Parathyroid adenoma (tissue), 2 donors: Measurements from ENCODE around the gene PCTP.

Experiments
- H2AFZ ChIP-seq: fragments of 300-600 bp; sonication (generic); one replicate; pipeline ENCODE4 v1.7.0; 2017; ENCODE audit warnings: antibody characterized with exemption, mild to moderate bottlenecking
- H3K27ac ChIP-seq: fragments of 300-600 bp; sonication (generic); one replicate; pipeline ENCODE4 v1.7.0; 2017
- H3K27me3 ChIP-seq: fragments of 300-600 bp; sonication (generic); one replicate; pipeline ENCODE4 v1.7.0; 2017; ENCODE audit warnings: low read length; ENCODE audit not compliant: control insufficient read depth, insufficient read depth
- H3K36me3 ChIP-seq: fragments of 300-600 bp; sonication (generic); one replicate; pipeline ENCODE4 v1.7.0; 2017; ENCODE audit warnings: low read length; ENCODE audit not compliant: control insufficient read depth, insufficient read depth
- H3K4me1 ChIP-seq: fragments of 300-600 bp; sonication (generic); one replicate; pipeline ENCODE4 v1.7.0; 2017; ENCODE audit warnings: control low read depth
- H3K4me2 ChIP-seq: fragments of 300-600 bp; sonication (generic); one replicate; pipeline ENCODE4 v1.7.0; 2017; ENCODE audit warnings: low read length
- H3K4me3 ChIP-seq: fragments of 300-600 bp; sonication (generic); one replicate; pipeline ENCODE4 v1.7.0; 2017; ENCODE audit warnings: low read depth, low read length
- H3K79me2 ChIP-seq: fragments of 300-600 bp; sonication (generic); one replicate; pipeline ENCODE4 v1.7.0; 2017; ENCODE audit warnings: control low read depth
- H3K9ac ChIP-seq: fragments of 300-600 bp; sonication (generic); one replicate; pipeline ENCODE4 v1.7.0; 2017; ENCODE audit warnings: mild to moderate bottlenecking
- H3K9me3 ChIP-seq: fragments of 300-600 bp; sonication (generic); one replicate; pipeline ENCODE4 v1.7.0; 2017; ENCODE audit warnings: low read length; ENCODE audit not compliant: control insufficient read depth
- CTCF ChIP-seq: fragments of 300-600 bp; sonication (generic); IDR thresholded peaks from one replicate; pipeline ENCODE4 v1.7.0; 2017; ENCODE audit warnings: antibody characterized with exemption, mild to moderate bottlenecking
- donor health status: primary hyperparathyroidism.

PCTP gene

GRCh38 chr17:55757659-55758058, 6.8 kb downstream of the PCTP start:
- no peak for TF ChIP-seq CTCF

GRCh38 chr17:55758171-55758570, 7.3 kb downstream of the PCTP start:
- Histone ChIP-seq H3K79me2 (peaks cover 3% of the 10 kb centered on the region), H3K4me1 (no peaks in the 10 kb centered on the region)

More at GRCh38 chr17:55757659-55758058, 6.8 kb downstream of the PCTP start:
- Histone ChIP-seq H3K36me3 (no peaks in the 10 kb centered on the region), H3K79me2 (peaks cover 3% of the 10 kb centered on the region), H3K4me2 (no peak overlapping the region), H3K27ac (no peak overlapping the region), H2AFZ (no peak overlapping the region), H3K4me1 (no peaks in the 10 kb centered on the region), H3K4me3 (no peak overlapping the region), H3K9ac (no peak overlapping the region), H3K9me3 (no peaks in the 10 kb centered on the region), H3K27me3 (no peaks in the 10 kb centered on the region)

GRCh38 chr17:55760643-55761355, 9.9 kb downstream of the PCTP start:
- H3K79me2 ChIP-seq, result no peaks in the 10 kb centered on the region
- H3K27me3 ChIP-seq, result no peaks in the 10 kb centered on the region
- H3K4me2 ChIP-seq, result no peak overlapping the region
- TF ChIP-seq CTCF, result no peak
- no peak overlapping the region for H2AFZ ChIP-seq
- no peaks in the 10 kb centered on the region for H3K36me3 ChIP-seq
- H3K4me3 ChIP-seq, result no peak overlapping the region
- H3K4me1 ChIP-seq, result peaks cover 15% of the 10 kb centered on the region
- no peak overlapping the region for H3K9ac ChIP-seq
- H3K9me3 ChIP-seq, result no peaks in the 10 kb centered on the region
- H3K27ac ChIP-seq, result no peak overlapping the region

More at GRCh38 chr17:55758171-55758570, 7.3 kb downstream of the PCTP start:
- Histone ChIP-seq H3K27me3 (no peaks in the 10 kb centered on the region), H3K4me2 (no peak overlapping the region), H3K9ac (no peak overlapping the region), H2AFZ (no peak overlapping the region), H3K4me3 (no peak overlapping the region), H3K36me3 (no peaks in the 10 kb centered on the region), H3K9me3 (no peaks in the 10 kb centered on the region), H3K27ac (no peak overlapping the region)
- TF ChIP-seq CTCF, result no peak

- no peak overlapping the region for H3K9ac ChIP-seq
- H3K4me1 ChIP-seq, result peaks cover 15% of the 10 kb centered on the region
- no peak overlapping the region for H2AFZ ChIP-seq
Measured at GRCh38 chr17:55762086-55762858, 11.4 kb downstream of the PCTP start.

More at GRCh38 chr17:55762086-55762858, 11.4 kb downstream of the PCTP start:
- TF ChIP-seq CTCF, result no peak
- H3K4me3 ChIP-seq, result no peak overlapping the region
- no peak overlapping the region for H3K27ac ChIP-seq
- H3K36me3 ChIP-seq, result no peaks in the 10 kb centered on the region
- no peaks in the 10 kb centered on the region for H3K79me2 ChIP-seq
- no peaks in the 10 kb centered on the region for H3K27me3 ChIP-seq
- no peak overlapping the region for H3K4me2 ChIP-seq
- no peaks in the 10 kb centered on the region for H3K9me3 ChIP-seq
